HG03196 (cell line): ENCODE data around the gene MKNK1.
A peak's percentile ranks its signal among the peaks of the same experiment; 100 is the strongest.

Experiments used
- ATAC-seq: cut with Tn5 transposase; IDR thresholded peaks from one replicate; pipeline ENCODE4 v1.9.1; 2021; ENCODE audit not compliant: unreplicated experiment

The MKNK1 gene

DNA sequence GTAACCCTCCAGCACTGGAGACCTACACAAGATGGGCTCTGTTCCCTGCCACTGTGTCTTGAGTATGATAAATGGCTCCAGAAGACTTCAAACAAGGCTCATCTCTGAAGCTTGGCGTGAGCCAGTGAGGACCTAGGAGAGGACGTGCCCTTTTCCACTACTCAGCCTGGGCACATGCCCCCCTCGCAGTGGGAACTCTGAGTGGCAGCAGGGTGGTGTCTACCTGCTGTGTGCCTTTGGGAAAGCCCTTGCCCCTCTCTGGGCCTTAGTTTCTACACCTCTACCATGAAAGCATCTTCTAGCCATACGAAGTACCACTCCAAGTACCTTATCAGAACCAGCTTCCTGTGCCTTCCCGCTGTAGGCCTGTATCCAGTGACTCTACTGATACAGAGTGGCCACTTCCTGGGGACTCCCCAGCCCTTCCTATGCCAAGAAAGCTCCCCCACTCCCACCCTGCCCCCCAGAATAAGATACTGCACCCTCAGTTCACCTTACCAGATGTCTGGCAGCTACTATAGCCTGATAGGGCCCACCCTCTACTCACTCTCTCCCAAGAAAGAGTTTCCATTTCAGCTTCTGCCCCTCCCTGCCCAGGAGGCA is 15.7 kb upstream of the MKNK1 start:
- ATAC-seq: no peak

DNA sequence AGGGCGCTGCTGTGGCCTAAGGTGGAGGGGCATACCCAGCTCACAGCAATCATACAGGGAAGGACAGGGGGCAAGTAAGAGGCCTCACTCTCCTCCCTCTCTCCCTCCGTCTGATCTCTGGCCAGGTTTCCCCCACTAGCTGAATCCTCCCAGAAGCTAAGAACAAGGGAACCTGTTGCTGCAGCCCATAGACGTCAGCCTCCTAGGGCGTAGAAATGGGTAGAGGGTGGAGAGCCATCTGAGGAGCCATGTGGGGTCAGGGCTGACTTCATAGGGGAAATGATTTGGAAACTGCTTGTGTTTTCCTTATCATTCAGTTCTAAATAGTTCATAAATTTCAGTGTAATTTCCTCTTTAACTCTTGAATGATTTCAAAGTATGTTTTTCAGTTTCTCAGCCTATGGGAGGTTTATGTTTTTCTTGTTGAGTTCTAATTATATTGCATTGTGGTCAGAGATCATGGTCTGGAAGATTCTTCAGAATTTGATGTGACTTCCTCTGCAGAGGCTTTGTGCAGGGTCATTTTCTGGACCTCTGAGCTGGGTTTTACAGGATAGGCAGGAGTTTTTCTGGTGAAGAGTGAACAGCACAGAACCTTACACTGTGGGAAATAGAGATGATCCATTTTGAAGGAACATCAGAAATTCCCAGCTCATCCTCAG is 14.8 kb upstream of the MKNK1 start:
- no peak for ATAC-seq

DNA sequence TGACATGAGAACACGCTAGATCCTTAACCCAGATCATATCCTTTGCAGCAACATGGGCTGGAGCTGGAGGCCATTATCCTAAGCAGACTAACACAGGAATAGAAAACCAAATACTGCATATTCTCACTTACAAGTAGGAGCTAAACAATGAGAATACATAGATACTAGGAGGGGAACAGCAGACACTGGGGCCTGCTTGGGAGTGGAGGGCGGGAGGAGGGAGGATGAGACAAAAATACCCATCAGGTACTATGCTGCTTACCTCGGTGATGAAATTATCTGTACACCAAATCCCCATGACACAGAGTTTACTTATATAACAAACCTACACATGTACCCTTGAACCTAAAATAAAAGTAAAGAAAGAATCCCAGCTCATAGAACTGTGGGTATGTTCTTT is 13.8 kb upstream of the MKNK1 start:
- no peak for ATAC-seq

- no peak for ATAC-seq
Observed at GRCh38 chr1:46617108-46617800, 13.2 kb upstream of the MKNK1 start.

GRCh38 chr1:46616277-46617107 is 12.4 kb upstream of the MKNK1 start, which contains the start of gene MOB3C:
MOB3C (minus strand) TSS chr1:46616811; CDS start chr1:46613321, 3,490 bp downstream.
- peak; percentile 48 for ATAC-seq

- ATAC-seq: no peak
Observed at GRCh38 chr1:46615735-46616134, 11.7 kb upstream of the MKNK1 start.

- no peak for ATAC-seq
Observed at GRCh38 chr1:46615088-46615487, 11.0 kb upstream of the MKNK1 start.

DNA sequence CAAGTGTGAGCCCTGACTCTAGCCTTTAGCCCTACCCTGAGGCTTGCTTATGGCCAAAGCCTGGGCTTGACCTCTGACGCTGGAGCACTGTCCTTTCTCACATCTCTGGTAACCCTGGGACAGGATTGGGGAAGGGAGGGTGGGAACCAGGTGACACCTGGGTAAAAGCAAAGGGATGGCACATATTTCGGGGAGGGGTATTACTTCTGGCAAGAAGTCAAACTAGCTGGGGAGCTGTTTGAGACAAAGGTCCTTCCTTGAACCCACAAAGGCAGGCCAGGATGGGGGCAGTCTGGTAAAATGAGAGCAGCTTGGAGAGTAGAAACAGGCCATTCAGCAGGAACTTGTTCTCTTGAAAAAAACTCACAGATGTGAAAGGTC is 10.5 kb upstream of the MKNK1 start:
- no peak for ATAC-seq

DNA sequence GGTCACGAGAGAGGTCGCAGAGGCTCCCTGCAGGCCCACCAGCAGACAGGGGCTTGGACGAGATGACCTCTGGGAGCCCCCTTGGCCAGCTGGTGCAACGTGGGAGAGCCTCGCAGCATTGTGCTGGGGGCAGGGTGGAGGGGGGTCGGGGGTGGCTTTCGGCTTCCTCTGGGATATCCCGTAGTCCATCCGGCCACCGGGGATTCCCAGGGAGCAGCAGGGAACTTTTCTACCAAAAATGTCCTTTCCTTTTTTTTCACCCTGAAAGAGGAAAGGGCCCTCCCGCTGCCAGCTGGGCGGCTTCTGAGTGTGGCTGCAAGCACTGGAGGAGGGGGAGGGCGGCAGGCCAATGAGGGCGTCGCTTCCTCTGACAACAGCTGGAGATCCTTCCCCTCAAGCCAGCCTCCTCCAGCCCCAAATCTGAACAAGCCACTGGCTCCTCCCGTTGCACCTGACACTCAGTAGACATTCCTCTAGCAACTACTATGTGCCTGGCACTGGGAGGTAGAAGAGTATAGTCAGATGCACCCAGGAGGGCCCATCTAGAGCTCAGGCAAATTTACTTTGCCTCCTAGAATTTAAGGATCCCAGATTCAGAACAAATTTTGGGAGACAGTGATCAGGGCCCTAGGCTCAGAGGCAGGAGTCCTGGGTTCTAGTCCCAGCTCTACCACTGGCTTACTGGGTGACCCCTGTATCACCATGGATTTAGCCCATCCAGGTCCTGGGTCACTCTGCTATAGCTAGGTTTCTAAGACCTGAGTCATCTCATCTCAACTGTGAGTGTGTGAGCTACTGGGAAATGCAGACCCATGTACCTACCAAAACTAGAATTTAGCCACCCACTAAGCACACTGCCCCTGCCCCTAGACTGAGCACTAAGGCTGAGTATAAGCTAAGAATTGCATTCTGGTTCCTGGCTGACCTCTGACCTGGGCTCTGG is 9.9 kb upstream of the MKNK1 start:
- ATAC-seq: peak; percentile 55

GRCh38 chr1:46612937-46613660 is 9.0 kb upstream of the MKNK1 start:
- no peak for ATAC-seq

GRCh38 chr1:46611691-46612221 is 7.7 kb upstream of the MKNK1 start:
- ATAC-seq: no peak

DNA sequence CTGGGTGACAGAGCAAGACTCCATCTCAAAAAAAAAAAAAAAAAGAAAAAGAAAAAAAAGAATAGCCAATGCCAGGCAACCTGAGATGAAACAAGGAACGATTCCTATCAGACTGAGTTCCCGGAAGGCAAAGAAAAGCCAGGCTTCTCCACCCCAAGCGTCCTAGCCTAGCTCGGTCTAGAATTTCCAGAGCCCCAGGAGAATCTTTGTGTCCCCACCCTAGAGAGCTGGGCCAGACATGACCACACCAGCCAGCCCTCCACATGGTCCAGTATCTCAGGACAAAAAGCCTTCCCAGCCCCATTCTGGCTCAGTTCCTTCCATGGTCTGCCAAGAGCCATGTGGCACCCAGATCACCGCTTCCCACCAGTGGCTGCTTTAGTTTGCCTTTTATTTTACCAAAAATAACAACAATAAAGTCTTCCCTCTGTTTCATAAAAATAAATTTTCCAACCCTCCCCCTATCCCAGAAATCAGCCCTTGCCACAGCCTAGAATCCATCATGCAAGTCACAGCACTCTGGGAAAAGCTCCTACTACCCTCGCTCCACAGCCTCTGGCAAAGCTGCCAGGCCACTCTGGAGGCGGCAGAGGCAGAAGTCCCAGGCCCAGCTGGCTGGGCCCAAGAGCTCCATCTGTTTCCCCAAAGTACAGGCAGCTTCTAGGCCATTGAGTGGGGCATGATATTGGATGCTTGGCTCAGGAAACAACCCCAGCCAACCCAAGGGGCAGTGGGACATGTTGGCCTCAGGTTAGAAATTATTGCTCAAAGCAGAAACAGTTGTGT is 3.5 kb upstream of the MKNK1 start:
- no peak for ATAC-seq

- ATAC-seq: no peak
Observed at GRCh38 chr1:46606255-46606965, 2.3 kb upstream of the MKNK1 start.

DNA sequence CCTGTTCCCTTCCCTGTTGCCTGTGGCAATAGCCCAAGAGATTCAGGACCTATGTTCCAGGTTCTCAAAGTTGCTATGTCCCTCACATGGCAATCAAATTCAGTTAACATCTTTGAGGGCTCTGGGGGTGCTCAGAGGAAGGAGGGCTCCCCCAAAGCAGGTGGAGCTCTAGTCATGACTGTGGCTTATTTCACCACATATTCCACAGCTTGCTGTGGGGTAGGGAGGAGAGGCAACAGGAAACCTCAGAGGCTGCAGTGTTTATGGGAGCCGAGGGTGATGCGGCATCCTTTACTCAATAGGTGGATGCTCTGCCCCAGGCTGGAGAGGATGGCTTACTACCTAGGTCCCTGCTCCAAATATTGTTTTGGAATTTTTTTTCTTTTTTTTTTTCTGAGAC is 1.2 kb upstream of the MKNK1 start:
- ATAC-seq: no peak

- ATAC-seq: no peak
Observed at GRCh38 chr1:46603481-46603857, 599 bp downstream of the MKNK1 start.

- no peak for ATAC-seq
Observed at GRCh38 chr1:46601257-46602007, 2.6 kb downstream of the MKNK1 start.
